GM12878 (cell line): ENCODE results near the gene FAM222B.
"Not testable (repeated sequence)": the region's sequence is repeated elsewhere in the genome, so short reads cannot be mapped to it uniquely, and the experiment has no call there.

ENCODE experiments used
- BACH1 ChIP-seq: fragments of 450-650 bp; IDR thresholded peaks from 2 replicates; pipeline ENCODE4 v1.6.1; 2017; ENCODE audit warnings: mild to moderate bottlenecking, borderline replicate concordance
- CBX3 ChIP-seq: fragments of 200-600 bp; sonication (generic); IDR thresholded peaks from 2 replicates; pipeline ENCODE4 v1.6.1; 2016; ENCODE audit warnings: low read depth, borderline replicate concordance
- CBX5 ChIP-seq: sonication (generic); IDR thresholded peaks from 2 replicates; pipeline ENCODE4 v1.6.1; 2016; ENCODE audit warnings: low read depth, moderate library complexity, mild to moderate bottlenecking, inconsistent platforms
- CREB1 ChIP-seq: IDR thresholded peaks from 2 replicates; pipeline ENCODE4 v1.6.1; 2012; ENCODE audit warnings: low read depth, mild to moderate bottlenecking, inconsistent platforms
- EGR1 ChIP-seq, 2 experiments: IDR thresholded peaks; 1 replicate in 1 of 2; 2 replicates in 1 of 2; pipeline ENCODE4 v1.6.1; 2011 to 2012; ENCODE audit warnings: low read depth in 2 of 2, low read length in 2 of 2, borderline replicate concordance in 1 of 2, mild to moderate bottlenecking in 1 of 2, moderate library complexity in 1 of 2
- EP300 ChIP-seq, 2 experiments: fragments of 150-350 bp in 1 of 2; IDR thresholded peaks; 2 replicates each; pipeline ENCODE4 v1.6.1; 2011 to 2012; ENCODE audit warnings: low read depth in 2 of 2, low read length in 2 of 2, borderline replicate concordance in 1 of 2, improper control_type of control experiment in 1 of 2, inconsistent platforms in 1 of 2; ENCODE audit not compliant: control insufficient read depth in 1 of 2
- EZH2 ChIP-seq: IDR thresholded peaks from 2 replicates; pipeline ENCODE4 v1.6.1; 2012; ENCODE audit warnings: low read depth, mild to moderate bottlenecking, control low read depth, inconsistent platforms, low read length, borderline replicate concordance; ENCODE audit not compliant: control insufficient read depth
- SMARCA5 ChIP-seq: fragments of 450-650 bp; IDR thresholded peaks from 2 replicates; pipeline ENCODE4 v1.6.1; 2017; ENCODE audit warnings: mild to moderate bottlenecking
- TF ChIP-seq, protein P1 (sequence below), 3 experiments: IDR thresholded peaks in 2 of 3; conservative IDR thresholded peaks in 1 of 3; 2 replicates each; pipeline ENCODE4 v1.5.1; 2011; ENCODE audit warnings: low read depth in 3 of 3, low read length in 3 of 3, mild to moderate bottlenecking in 3 of 3, control low read depth in 2 of 3, moderate library complexity in 2 of 3, inconsistent platforms in 1 of 3, mixed read lengths in 1 of 3; ENCODE audit not compliant: control insufficient read depth in 2 of 3, insufficient read depth in 1 of 3; ENCODE audit errors: extremely low read depth in 1 of 3
- TF ChIP-seq, protein P2 (sequence below): fragments of 450-650 bp; IDR thresholded peaks from 2 replicates; pipeline ENCODE4 v1.6.1; 2017; ENCODE audit warnings: mild to moderate bottlenecking, low read depth, inconsistent platforms; ENCODE audit not compliant: poor library complexity, severe bottlenecking
- TF ChIP-seq, protein P3 (sequence below): IDR thresholded peaks from 2 replicates; pipeline ENCODE4 v1.6.1; 2012; ENCODE audit warnings: low read depth, low read length, improper control_type of control experiment

- TF ChIP-seq EP300 (IDR thresholded peaks at IDR 0.05; ENCODE audit: borderline replicate concordance in 1 of 2, control insufficient read depth in 1 of 2, low read depth in 2 of 2, low read length in 2 of 2); CBX5; CBX3; EGR1 (IDR thresholded peaks at IDR 0.05; ENCODE audit: borderline replicate concordance in 1 of 2, low read depth in 2 of 2, low read length in 2 of 2); EZH2; SMARCA5; CREB1; BACH1: not testable (repeated sequence)
- TF ChIP-seq, protein P1, sequence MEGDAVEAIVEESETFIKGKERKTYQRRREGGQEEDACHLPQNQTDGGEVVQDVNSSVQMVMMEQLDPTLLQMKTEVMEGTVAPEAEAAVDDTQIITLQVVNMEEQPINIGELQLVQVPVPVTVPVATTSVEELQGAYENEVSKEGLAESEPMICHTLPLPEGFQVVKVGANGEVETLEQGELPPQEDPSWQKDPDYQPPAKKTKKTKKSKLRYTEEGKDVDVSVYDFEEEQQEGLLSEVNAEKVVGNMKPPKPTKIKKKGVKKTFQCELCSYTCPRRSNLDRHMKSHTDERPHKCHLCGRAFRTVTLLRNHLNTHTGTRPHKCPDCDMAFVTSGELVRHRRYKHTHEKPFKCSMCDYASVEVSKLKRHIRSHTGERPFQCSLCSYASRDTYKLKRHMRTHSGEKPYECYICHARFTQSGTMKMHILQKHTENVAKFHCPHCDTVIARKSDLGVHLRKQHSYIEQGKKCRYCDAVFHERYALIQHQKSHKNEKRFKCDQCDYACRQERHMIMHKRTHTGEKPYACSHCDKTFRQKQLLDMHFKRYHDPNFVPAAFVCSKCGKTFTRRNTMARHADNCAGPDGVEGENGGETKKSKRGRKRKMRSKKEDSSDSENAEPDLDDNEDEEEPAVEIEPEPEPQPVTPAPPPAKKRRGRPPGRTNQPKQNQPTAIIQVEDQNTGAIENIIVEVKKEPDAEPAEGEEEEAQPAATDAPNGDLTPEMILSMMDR (IDR thresholded peaks at IDR 0.05 in 2 of 3, conservative IDR thresholded peaks at IDR 0.05 in 1 of 3; ENCODE audit: control insufficient read depth in 2 of 3, extremely low read depth in 1 of 3, insufficient read depth in 1 of 3, low read depth in 3 of 3, low read length in 3 of 3) = not testable (repeated sequence)
- TF ChIP-seq, protein P2, sequence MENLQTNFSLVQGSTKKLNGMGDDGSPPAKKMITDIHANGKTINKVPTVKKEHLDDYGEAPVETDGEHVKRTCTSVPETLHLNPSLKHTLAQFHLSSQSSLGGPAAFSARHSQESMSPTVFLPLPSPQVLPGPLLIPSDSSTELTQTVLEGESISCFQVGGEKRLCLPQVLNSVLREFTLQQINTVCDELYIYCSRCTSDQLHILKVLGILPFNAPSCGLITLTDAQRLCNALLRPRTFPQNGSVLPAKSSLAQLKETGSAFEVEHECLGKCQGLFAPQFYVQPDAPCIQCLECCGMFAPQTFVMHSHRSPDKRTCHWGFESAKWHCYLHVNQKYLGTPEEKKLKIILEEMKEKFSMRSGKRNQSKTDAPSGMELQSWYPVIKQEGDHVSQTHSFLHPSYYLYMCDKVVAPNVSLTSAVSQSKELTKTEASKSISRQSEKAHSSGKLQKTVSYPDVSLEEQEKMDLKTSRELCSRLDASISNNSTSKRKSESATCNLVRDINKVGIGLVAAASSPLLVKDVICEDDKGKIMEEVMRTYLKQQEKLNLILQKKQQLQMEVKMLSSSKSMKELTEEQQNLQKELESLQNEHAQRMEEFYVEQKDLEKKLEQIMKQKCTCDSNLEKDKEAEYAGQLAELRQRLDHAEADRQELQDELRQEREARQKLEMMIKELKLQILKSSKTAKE = not testable (repeated sequence)
- TF ChIP-seq, protein P3, sequence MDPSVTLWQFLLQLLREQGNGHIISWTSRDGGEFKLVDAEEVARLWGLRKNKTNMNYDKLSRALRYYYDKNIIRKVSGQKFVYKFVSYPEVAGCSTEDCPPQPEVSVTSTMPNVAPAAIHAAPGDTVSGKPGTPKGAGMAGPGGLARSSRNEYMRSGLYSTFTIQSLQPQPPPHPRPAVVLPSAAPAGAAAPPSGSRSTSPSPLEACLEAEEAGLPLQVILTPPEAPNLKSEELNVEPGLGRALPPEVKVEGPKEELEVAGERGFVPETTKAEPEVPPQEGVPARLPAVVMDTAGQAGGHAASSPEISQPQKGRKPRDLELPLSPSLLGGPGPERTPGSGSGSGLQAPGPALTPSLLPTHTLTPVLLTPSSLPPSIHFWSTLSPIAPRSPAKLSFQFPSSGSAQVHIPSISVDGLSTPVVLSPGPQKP = not testable (repeated sequence)
Measured at GRCh38 chr17:28720997-28721329, 121.6 kb downstream of the FAM222B start.
